ENCODE measurements around the gene SLFN12. TPM values are rescaled to one million over a fixed set of nuclear protein-coding genes. Genes with fewer than 3 reads are reported as not detected.

SLFN12 gene
- total RNA-seq, 1 experiment from 2014 or later: 14.5 TPM

DNA sequence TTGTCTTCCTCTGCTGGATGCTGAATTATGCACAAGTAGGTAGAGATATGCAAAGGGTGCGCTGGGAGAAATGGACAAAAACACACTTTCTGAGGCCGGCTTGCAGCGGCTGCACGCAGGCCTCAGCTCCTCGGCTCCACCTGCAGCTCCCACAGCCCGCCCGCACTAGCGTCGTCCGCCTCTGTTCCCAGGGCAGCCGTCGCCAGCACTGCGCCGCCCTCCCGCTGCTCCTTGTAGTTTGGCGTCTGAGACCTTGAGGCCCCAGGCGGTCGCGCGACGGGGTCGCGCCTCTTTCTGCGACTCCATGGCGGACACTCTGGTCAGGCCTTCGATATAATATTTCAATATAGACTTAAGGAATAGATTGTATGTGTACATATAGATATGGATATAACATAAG, 24.8 kb downstream of the SLFN12 start:
- H3K4ac ChIP-seq (ENCODE audit: low read depth, low read length): no peak overlapping the region
- no peaks in the 10 kb centered on the region for H3K27me3 Mint-ChIP-seq (ENCODE audit: low read depth)
- H3K27ac Mint-ChIP-seq: peak overlapping the region in 1 of 3 experiments; percentile 45; a peak in 1 of 7 replicates
- H3K79me2 ChIP-seq (ENCODE audit: insufficient read depth, low read length): no peaks in the 10 kb centered on the region
- H4K91ac ChIP-seq (ENCODE audit: insufficient read length, low read depth, low read length): no peak overlapping the region
- TF ChIP-seq CTCF (conservative IDR thresholded peaks at IDR 0.05): no peak
- H3K4me3 Mint-ChIP-seq: no peak overlapping the region
- no peak overlapping the region for H2AFZ ChIP-seq (ENCODE audit: low read length)
- H2BK20ac ChIP-seq (ENCODE audit: low read depth, low read length, poor library complexity, severe bottlenecking): no peak overlapping the region
- H3T11ph ChIP-seq (ENCODE audit: low read length): no peak overlapping the region
- peak; percentile 60 for DNase-seq
- H4K20me1 ChIP-seq (ENCODE audit: control insufficient read depth, insufficient read depth, insufficient read length): no peaks in the 10 kb centered on the region
- H3K9me3 Mint-ChIP-seq: no peaks in the 10 kb centered on the region
- no peak overlapping the region for H3K56ac ChIP-seq (ENCODE audit: insufficient read length, low read depth, low read length)
- H3K9ac ChIP-seq (ENCODE audit: extremely low read depth, insufficient read length, low read length): no peak overlapping the region
- no peaks in the 10 kb centered on the region for H3K27me3 ChIP-seq (ENCODE audit: insufficient read depth, low read length)
- H3K4me1 Mint-ChIP-seq: no peaks in the 10 kb centered on the region
- no peak overlapping the region for H2BK12ac ChIP-seq (ENCODE audit: insufficient read length, low read depth, low read length)
- no peaks in the 10 kb centered on the region for H3K23me2 ChIP-seq (ENCODE audit: insufficient read length, low read depth, low read length, poor library complexity, severe bottlenecking)
- no peak overlapping the region for H3K23ac ChIP-seq (ENCODE audit: insufficient read length, low read depth, low read length)
- H3K36me3 Mint-ChIP-seq (ENCODE audit: insufficient read depth in 1 of 3, low read depth in 3 of 3): peaks cover 0 to 18% (median 0%) of the 10 kb centered on the region in 3 experiments; a peak in 2 of 7 replicates
- no peak overlapping the region for H4K8ac ChIP-seq (replicated peaks; ENCODE audit: insufficient read length, low read depth, low read length)
- no peaks in the 10 kb centered on the region for H3K9me3 ChIP-seq (ENCODE audit: control insufficient read depth, low read depth, low read length)
- H2BK5ac ChIP-seq (ENCODE audit: insufficient read length, low read length): no peak overlapping the region
- no peak overlapping the region for H4K5ac ChIP-seq (ENCODE audit: insufficient read length, low read depth, low read length)
- no CpG with 5 or more reads among the region's 26 CpGs for WGBS (ENCODE audit: extremely low coverage, insufficient read length, low lambda C conversion rate)
- no peak overlapping the region for H2BK15ac ChIP-seq (ENCODE audit: low read depth, low read length)
- no peaks in the 10 kb centered on the region for H3K4me1 ChIP-seq (ENCODE audit: insufficient read depth, low read length)
- no peak overlapping the region for H2BK120ac ChIP-seq (ENCODE audit: low read depth, low read length, poor library complexity, severe bottlenecking)
- H3K14ac ChIP-seq (ENCODE audit: insufficient read depth, low read length): no peak overlapping the region
- no peak overlapping the region for H3K18ac ChIP-seq (ENCODE audit: insufficient read length, low read depth, low read length)
- H2AK5ac ChIP-seq (ENCODE audit: insufficient read length, low read length): no peak overlapping the region
- no peaks in the 10 kb centered on the region for H3K79me1 ChIP-seq (ENCODE audit: insufficient read depth, low read depth, low read length, poor library complexity, severe bottlenecking)
- no peak overlapping the region for H3K4me2 ChIP-seq (ENCODE audit: insufficient read depth, insufficient read length, low read length)
- H3K27ac ChIP-seq (ENCODE audit: insufficient read length, low read depth, low read length): no peak overlapping the region

Data from H9 (cell line).